ENCODE results near the gene MS4A8. TPM values are rescaled to one million over a fixed set of nuclear protein-coding genes. Genes with fewer than 3 reads are reported as not detected.
"Not testable (repeated sequence)": the region's sequence is repeated elsewhere in the genome, so short reads cannot be mapped to it uniquely, and the experiment has no call there.

The MS4A8 gene
- total RNA-seq, 1 experiment from 2014 or later = not detected

GRCh38 chr11:60724420-60724819 lies 25.0 kb downstream of the MS4A8 start, which contains the start of gene MS4A18:
Gene MS4A18 (plus strand): TSS chr11:60724720.
- DNase-seq (ENCODE audit: low read depth) = no peak

DNA sequence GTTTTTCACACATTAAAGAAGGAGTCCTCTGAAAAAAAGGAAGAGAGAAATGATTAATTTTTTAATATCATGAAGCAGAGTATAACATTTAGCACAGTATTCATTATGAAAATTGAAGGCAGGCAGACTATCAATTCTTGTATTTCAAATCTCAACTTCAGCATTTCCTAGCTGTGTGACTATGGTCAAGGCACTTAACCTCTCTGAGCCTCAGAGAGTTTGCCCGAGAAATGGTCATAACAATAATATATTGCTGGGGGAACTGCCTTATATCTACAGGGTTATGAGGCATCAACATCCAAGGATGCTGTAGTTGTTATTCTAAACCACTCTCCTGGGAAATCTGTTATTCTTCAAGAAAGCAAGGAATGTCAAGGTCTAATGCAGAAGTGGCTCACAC lies 26.2 kb downstream of the MS4A8 start:
- DNase-seq (ENCODE audit: low read depth) = no peak

DNA sequence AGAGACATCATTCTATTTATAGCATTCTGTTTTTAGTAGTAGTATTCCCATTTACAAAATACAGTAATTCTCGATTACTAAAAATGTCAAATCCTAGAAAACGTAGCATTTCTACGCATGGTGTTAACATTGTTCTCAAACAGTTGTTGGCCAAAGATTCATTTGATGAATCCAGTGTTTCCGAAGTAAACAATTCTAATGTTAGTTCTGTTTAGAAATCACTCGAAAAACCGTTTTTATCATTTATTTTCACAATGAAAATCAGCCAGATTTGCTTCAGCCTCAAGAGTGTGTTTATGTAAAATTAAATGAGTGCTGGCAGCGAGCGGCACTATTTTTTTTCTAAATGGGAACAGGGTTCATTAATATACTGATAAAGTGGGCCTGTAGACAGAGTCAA lies 32.2 kb downstream of the MS4A8 start:
- no peak for DNase-seq (ENCODE audit: low read depth)

DNA sequence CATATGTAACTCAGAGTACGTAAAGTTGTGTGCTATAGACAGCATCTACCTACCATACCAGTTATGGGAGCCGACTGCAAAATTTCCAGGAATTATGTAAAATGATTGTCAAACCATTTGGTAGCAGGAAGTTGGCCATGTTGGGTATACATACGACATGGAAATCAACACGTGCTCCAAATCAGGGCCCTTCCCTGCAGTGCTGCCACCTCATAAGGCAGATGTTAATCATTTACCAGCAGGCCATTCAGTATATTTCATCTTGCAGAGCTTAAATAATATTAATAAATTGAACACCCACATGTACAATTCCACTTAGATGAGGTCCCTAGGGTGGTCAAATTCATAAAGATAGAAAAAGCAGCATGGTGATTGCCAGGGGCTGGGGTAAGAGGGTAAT lies 34.9 kb downstream of the MS4A8 start:
- no peak for DNase-seq (ENCODE audit: low read depth)

DNA sequence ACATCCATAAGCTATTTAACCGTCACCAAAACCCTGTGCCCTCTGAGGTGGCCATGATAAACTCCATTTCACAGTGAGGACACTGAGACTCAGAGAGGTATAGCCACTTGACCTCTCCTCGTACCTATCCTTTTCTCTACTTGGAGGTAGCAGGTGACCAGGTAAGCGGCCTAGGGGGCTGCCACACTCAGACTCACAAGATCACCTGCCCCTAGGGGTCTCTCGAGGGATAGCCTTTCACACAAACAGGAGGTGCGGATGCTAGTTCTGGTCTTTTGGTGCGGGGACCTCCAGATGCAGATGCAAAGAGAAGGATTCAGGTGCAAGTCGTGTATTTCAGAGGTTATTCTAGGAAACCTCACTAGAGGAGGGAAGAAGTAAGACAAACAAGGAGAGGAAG lies 39.7 kb downstream of the MS4A8 start:
- no peak for DNase-seq (ENCODE audit: low read depth)

GRCh38 chr11:60740573-60740972 lies 41.2 kb downstream of the MS4A8 start:
- no peak for DNase-seq (ENCODE audit: low read depth)

- DNase-seq (ENCODE audit: low read depth) = no peak
Observed at GRCh38 chr11:60741421-60741820, 42.0 kb downstream of the MS4A8 start.

DNA sequence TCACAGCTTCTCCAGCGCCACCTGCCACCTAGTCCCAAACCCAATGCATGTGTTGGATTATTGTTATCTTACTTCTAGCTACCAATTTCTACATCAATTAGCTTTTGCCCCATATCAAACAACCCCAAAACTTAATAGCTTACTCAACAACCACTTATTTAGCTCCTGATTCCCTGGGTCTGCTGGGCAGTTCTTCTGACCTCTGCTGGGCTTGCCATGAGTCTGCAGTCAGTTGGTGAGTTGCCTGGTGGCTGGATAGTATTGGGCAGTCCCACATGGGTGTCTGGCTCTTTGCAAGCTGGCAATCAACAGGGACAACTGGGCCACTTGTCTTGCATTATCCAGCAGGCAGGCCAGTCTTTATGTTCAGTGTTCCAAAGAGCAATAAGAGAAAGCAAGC lies 43.6 kb downstream of the MS4A8 start:
- no peak for DNase-seq (ENCODE audit: low read depth)

DNA sequence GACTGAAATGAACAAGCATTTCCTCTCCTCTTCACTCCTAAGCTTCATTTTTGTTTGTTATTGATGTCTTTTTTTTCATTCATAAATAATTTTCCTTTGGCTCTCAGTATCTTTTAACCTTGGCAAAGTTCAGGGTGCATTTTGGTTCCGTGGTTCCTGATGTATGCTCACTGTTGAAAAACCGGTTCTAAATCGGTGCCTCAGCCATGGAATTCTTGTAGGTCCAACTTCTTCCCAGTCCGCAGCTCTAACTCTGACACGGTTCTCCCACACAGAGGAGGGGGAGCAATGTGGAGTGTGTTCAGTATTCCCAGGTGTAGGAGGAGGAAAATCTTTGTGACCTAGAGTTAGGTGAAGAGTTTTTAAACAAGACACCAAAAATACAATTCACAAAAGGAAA lies 44.7 kb downstream of the MS4A8 start:
- no peak for DNase-seq (ENCODE audit: low read depth)

DNA sequence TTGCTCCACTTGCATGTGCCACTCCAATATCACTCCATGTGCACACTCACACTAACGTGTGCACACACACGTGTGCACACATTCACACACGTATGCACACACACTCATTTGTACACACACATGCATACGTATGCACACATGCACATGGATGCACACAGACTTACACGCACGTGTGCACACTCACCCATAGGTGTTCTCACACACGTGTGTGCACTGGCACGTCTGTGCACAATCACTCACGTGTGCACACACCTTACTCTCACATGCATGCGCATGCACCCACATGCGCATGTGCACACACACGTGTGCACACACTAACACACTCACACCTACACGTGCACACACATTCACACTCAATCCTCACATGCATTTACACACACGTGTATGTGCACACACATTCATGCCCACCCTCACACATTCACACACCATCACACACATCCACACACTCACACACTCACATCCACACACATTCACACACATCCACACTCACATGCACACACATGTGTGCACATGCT lies 48.0 kb downstream of the MS4A8 start:
- no peak for DNase-seq (ENCODE audit: low read depth)

GRCh38 chr11:60748225-60748624 lies 48.8 kb downstream of the MS4A8 start:
- no peak for DNase-seq (ENCODE audit: low read depth)

DNA sequence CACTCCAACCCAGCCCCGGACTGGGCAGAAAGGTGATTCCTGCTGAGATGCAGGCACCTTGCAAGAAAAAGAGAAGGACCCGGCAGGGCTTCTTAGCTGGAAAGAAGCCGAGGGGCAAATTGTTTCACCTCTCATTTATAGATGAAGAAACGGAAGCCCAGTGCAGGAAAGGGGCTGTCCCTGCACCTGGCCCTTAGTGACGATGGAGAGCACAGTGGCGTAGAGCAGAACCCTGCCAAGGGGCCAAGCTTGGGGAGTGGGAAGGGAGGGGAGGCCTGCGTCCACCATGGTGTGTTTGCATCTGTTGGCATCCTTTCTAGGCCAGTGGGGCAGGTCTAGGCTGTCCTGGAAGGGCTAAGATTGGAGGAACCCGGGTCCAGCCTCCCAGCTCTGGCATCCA lies 49.4 kb downstream of the MS4A8 start:
- DNase-seq (ENCODE audit: low read depth) = no peak

DNA sequence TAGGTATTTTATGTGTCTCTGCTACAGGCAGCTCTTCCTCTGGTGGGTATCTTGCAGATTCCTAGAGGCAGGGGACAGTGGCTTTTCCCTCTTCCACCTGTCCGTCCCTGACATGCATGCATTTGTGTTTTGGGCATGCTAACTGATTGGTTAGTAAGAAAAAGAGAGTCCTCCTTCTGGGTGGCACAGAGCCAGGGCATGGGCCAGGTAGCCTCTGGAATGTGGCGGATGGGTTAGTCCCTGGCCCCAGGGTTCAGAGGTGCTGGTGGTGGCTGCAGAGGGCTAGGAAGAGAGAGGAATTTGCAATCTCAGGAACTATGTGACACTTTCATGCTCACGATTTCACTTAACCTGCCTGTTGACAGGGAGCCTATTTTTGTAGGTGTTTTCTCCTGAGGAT lies 51.5 kb downstream of the MS4A8 start:
- DNase-seq (ENCODE audit: low read depth) = no peak

GRCh38 chr11:60753309-60753708 lies 53.9 kb downstream of the MS4A8 start:
- no peak for DNase-seq (ENCODE audit: low read depth)

GRCh38 chr11:60754887-60755286 lies 55.5 kb downstream of the MS4A8 start:
- no peak for DNase-seq (ENCODE audit: low read depth)

GRCh38 chr11:60756307-60757032 lies 57.1 kb downstream of the MS4A8 start, which contains the start of gene MS4A15:
Gene MS4A15 (plus strand): TSS chr11:60756867. CDS start chr11:60763734, 6,867 bp downstream.
- peak; percentile 15 for DNase-seq (ENCODE audit: low read depth)

DNA sequence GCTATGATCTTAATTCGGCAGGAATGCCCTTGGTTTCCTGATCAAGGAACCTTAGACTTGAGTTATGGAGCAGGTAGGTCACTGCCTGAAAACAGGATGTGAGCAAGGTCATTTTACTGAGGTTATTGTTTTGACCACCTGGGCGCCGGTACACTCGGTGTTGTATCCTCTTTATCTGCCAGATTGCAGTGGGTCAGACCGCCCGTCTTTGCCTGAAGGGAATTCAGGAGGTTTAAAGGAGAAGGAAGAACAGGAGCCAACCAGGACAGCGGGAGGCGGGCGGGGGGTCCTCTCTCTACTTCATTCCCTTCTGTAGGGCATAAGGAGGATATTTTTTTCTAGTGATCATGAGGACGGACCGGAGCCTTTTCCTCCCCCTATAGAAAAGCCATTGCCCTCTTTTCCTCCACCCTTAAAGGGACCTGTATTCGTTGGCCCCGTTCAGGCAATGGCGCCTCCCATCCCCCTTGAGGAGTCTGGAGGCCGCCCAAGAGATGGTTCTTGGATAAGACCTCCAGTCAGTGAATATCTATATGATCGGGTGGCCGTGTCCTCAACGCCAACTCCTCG lies 57.9 kb downstream of the MS4A8 start:
- DNase-seq (ENCODE audit: low read depth) = no peak

DNA sequence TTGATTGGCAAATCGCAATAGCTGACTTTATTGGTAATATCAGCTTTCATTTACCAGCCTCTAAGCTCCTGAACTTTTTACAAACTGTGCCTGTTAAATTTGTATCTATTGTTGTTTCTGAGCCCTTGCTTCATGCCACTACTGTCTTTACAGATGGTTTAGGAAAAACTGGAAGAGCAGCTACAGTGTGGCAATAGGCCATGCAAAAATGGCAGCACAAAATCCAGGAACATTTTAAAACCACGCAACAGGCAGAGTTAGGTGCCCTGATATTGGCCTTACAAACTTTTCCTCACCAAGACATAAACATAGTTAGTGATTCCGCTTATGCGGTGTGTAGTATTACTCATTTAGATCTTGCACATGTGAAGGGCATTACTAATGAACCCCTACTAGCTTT lies 59.3 kb downstream of the MS4A8 start:
- not testable (repeated sequence) for DNase-seq (ENCODE audit: low read depth)

- DNase-seq (ENCODE audit: low read depth) = not testable (repeated sequence)
Observed at GRCh38 chr11:60759438-60760225, 60.2 kb downstream of the MS4A8 start.

- DNase-seq (ENCODE audit: low read depth) = no peak
Observed at GRCh38 chr11:60761436-60762190, 62.2 kb downstream of the MS4A8 start.

DNA sequence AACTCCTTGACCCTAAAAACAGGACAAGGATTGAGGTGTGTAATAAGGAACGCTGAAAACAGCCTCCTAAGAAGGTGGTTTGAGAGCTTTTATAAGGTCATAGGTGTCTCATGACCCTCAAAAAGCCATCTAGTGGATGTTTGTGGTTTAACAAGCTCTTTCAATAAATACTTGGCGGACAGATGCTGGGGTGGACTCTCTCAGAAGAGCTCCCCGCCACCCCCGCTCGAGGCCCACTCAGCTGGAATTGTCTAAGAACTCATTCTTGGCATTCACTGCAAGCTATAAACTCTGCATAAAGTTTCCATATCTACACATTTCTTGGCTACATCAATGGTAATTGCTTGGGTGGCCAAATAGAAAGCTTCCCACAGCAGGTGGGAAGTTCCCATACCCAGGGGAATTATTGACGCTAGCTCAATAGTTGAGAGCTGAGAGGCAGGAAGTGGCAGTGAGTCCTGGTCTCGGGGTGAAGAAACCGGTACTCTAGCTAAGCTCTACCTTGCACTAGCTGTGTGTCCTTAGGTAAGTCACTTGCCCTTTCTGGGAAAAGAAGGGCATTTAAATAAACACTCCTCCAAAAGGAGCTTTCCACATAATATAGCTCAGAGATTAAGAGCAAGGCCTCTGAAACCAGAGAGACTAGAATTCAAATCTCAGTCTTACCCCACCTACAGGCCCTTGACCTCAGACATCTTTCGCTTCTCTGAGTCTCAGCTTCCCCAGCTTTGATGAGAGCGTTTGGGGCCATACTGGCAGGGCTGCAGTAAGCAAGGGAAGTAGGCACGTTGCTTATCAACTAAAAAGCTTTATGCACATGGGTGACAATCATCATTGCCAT lies 63.7 kb downstream of the MS4A8 start:
- DNase-seq (ENCODE audit: low read depth) = no peak
